ENCODE results near the gene C2CD4A.
"Not testable (repeated sequence)": the region's sequence is repeated elsewhere in the genome, so short reads cannot be mapped to it uniquely, and the experiment has no call there.

Gene C2CD4A, protein sequence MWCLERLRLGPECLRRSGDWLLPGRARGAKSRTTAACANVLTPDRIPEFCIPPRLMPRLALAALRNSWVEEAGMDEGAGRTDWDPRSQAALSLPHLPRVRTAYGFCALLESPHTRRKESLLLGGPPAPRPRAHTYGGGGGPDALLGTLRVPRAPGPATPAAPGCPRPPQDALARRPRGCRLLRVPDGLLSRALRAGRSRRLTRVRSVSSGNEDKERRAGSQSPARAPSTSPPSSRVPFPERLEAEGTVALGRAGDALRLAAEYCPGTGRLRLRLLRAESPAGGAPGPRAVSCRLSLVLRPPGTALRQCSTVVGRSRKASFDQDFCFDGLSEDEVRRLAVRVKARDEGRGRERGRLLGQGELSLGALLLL

DNA sequence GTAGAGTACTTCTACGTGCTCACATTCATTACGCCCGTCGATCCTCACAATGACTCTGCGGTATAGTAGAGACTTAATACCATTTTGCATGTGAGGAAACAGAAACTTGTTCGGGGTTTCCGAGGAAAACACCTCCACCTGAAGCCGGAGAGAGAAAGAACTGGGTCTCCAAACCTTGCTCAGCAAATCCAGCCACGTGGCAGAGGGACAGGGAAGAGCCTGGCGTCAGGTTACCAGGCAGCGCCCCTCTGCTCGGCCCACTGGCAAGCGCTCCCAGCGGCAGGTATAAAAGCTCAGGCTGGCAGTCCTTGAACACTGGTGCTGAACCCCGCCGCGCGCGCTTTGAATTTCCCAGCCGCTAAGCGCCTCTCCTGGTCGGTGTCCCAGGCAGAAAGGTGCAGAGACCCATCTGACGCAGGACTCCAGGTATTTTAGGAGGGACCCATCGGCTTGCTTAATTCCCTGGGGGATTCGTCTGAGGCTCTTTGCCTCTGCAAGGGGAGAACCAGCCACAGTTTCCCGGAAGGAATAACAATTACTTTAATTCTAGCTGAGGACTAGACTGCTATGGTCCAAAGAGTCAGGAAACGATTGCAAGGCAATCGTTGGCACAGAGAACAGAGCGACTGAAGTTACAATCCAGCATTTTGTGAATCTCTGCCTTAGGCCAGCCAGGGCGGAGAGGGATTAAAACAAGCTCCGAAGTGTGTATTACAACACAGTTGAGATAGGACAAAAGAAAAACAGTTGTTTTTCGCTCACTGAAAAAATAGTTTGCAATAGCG lies at the start of gene C2CD4A:
TSS of gene C2CD4A (plus strand) at position 315 of the 785 bp plus-strand sequence. CDS start 637 bp downstream, outside the sequence.
- H3K27ac ChIP-seq (ENCODE audit: low read depth, low read length) = no peak within 1 kb of the TSS

DNA sequence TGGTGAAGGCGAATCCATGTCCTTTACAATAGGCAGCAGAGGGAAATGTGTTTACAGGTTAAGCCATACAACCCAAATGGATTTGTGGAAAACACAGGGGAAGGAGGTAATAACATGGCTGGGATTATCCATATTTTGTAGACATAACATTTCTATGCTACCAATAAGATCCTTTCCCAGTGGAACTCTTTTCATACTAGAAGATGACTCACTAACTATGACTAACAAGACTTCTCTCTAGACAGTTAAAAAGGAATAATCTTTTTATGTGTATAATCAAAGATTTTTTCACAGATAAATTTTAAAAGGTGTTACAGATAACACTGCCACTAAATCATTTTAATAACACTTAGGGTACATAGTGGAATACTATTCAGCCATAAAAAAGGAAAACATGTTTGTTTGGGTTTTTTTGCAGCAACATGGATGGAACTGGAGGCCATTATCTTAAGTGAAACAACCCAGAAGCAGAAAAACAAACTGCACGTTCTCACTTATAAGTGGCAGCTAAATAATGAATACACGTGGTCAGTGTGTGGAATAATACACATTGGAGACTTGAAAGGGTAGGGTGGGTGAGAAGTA lies 46.1 kb upstream of the C2CD4A start:
- no peaks in the 10 kb centered on the region for H3K4me1 ChIP-seq (ENCODE audit: control insufficient read depth, insufficient read depth, low read length)
- H3K9ac ChIP-seq (ENCODE audit: low read length) = no peak overlapping the region
- H3K27ac ChIP-seq (ENCODE audit: low read depth, low read length) = no peak overlapping the region
- no peaks in the 10 kb centered on the region for H3K27me3 ChIP-seq (ENCODE audit: control insufficient read depth, insufficient read depth, low read length)
- no peak overlapping the region for H3K4me3 ChIP-seq (ENCODE audit: low read length)
- H3K36me3 ChIP-seq (ENCODE audit: control insufficient read depth, insufficient read depth, low read length) = peaks cover 4% of the 10 kb centered on the region

More for the DNA sequence above, at the start of gene C2CD4A:
- Histone ChIP-seq H3K27me3 (ENCODE audit: control insufficient read depth, insufficient read depth, low read length) (peaks cover 6% of the 10 kb centered on the region), H3K36me3 (ENCODE audit: control insufficient read depth, insufficient read depth, low read length) (no peaks in the 10 kb centered on the region), H3K4me3 (ENCODE audit: low read length) (peak within 1 kb of the TSS; percentile 62), H3K9ac (ENCODE audit: low read length) (no peak within 1 kb of the TSS), H3K4me1 (ENCODE audit: control insufficient read depth, insufficient read depth, low read length) (peaks cover 6% of the 10 kb centered on the region)

DNA sequence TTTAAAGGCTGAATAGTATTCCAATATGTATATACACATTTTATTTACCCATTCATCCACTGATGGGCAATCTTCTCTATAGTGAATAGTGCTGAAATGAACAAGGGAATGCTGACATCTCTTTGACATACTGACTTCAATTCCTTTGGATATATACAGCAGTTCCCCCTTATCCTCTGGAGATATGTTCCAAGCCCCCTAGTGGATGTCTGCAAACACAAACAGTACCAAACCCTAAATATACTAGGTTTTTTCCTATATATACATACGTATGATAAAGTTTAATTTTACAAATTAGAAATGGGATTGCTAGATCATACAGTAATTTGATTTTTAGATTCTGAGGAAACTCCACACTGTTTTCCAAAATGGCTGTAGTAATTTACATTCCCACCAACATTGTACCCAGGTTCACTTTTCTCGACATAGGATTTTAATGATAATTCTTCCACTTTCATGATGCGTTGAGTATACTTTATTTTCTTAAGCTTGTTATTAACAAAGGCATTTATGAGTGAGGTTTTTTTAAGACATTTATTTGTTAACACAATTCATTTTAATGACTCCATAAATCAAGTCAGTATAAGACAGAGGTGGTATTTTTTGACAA lies 44.7 kb upstream of the C2CD4A start:
- Histone ChIP-seq H3K27ac (ENCODE audit: low read depth, low read length) (no peak overlapping the region), H3K4me3 (ENCODE audit: low read length) (no peak overlapping the region), H3K4me1 (ENCODE audit: control insufficient read depth, insufficient read depth, low read length) (no peaks in the 10 kb centered on the region), H3K36me3 (ENCODE audit: control insufficient read depth, insufficient read depth, low read length) (peaks cover 4% of the 10 kb centered on the region), H3K27me3 (ENCODE audit: control insufficient read depth, insufficient read depth, low read length) (no peaks in the 10 kb centered on the region), H3K9ac (ENCODE audit: low read length) (no peak overlapping the region)

DNA sequence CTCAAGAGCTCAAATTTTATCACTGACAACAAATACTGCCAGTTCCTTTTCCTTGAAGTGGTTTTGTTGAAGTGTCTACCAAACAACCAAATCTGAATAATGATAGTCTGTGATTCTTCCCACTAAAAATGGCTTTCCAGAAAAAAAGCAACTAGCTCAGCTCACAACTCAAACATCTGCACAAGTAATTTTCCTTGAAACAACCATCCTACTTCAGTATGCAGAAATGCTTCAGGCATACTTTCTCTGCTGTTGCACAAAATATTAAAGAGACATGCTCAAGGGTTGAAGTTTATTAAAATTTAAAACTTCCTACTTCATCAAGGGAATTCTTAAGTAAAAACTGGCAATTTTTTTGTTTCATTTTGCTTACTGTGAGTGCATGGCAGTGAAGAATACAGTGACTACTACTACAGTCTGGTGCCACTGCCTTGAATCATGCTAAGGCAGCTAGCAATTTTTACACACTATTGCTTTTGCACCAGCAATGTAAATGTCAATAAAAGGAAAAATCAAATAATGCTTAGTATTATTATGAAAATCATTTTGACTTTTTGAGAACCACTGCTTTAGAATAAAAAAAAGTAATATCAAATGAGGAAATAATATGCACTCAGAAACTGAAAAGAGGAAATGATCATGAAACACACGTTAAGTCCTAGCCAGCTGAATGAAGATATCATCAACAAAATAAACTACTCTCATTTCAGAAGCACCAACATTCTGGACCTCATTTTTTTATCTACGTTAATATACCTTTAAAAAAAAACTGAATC lies 40.1 kb upstream of the C2CD4A start:
- H3K4me1 ChIP-seq (ENCODE audit: control insufficient read depth, insufficient read depth, low read length) = no peaks in the 10 kb centered on the region
- H3K9ac ChIP-seq (ENCODE audit: low read length) = no peak overlapping the region
- H3K27me3 ChIP-seq (ENCODE audit: control insufficient read depth, insufficient read depth, low read length) = no peaks in the 10 kb centered on the region
- H3K4me3 ChIP-seq (ENCODE audit: low read length) = no peak overlapping the region
- peaks cover 2% of the 10 kb centered on the region for H3K36me3 ChIP-seq (ENCODE audit: control insufficient read depth, insufficient read depth, low read length)
- H3K27ac ChIP-seq (ENCODE audit: low read depth, low read length) = no peak overlapping the region

DNA sequence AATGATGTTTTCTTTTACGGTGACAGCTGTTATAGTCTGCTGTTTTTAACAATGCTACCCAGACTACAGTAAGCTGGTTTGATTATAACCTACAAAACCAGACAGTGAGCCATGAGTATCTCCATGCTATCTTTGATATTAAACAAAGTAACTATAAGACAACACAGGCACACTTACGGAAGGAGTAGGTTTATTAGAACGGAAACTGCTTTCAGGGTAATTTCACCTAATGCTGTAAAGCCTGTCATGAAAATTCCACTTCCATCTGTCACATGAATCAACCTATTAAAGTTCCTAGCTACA lies 39.6 kb upstream of the C2CD4A start:
- Histone ChIP-seq H3K27ac (ENCODE audit: low read depth, low read length) (no peak overlapping the region), H3K27me3 (ENCODE audit: control insufficient read depth, insufficient read depth, low read length) (no peaks in the 10 kb centered on the region), H3K36me3 (ENCODE audit: control insufficient read depth, insufficient read depth, low read length) (peaks cover 2% of the 10 kb centered on the region), H3K4me3 (ENCODE audit: low read length) (no peak overlapping the region), H3K4me1 (ENCODE audit: control insufficient read depth, insufficient read depth, low read length) (no peaks in the 10 kb centered on the region), H3K9ac (ENCODE audit: low read length) (no peak overlapping the region)

DNA sequence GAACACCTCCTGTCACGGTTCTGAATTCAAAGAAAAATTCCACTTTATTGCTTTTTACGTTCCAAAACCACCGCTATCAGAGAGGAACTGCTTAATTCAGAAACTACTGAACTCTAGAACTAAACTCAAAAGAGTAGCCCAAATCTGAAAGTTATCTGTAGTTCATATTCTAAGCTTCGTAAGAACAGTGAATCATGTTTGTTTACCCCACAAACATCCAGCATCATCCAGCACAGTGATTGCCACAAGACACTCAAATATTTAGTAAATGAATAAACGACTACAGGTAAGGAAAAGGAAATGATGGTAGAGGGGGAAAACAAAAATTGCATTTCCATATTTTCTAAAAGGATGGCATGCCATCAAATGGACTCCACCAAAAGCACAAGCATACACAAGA lies 38.9 kb upstream of the C2CD4A start:
- Histone ChIP-seq H3K4me1 (ENCODE audit: control insufficient read depth, insufficient read depth, low read length) (no peaks in the 10 kb centered on the region), H3K4me3 (ENCODE audit: low read length) (no peak overlapping the region), H3K36me3 (ENCODE audit: control insufficient read depth, insufficient read depth, low read length) (peaks cover 2% of the 10 kb centered on the region), H3K27me3 (ENCODE audit: control insufficient read depth, insufficient read depth, low read length) (no peaks in the 10 kb centered on the region), H3K9ac (ENCODE audit: low read length) (no peak overlapping the region), H3K27ac (ENCODE audit: low read depth, low read length) (no peak overlapping the region)

DNA sequence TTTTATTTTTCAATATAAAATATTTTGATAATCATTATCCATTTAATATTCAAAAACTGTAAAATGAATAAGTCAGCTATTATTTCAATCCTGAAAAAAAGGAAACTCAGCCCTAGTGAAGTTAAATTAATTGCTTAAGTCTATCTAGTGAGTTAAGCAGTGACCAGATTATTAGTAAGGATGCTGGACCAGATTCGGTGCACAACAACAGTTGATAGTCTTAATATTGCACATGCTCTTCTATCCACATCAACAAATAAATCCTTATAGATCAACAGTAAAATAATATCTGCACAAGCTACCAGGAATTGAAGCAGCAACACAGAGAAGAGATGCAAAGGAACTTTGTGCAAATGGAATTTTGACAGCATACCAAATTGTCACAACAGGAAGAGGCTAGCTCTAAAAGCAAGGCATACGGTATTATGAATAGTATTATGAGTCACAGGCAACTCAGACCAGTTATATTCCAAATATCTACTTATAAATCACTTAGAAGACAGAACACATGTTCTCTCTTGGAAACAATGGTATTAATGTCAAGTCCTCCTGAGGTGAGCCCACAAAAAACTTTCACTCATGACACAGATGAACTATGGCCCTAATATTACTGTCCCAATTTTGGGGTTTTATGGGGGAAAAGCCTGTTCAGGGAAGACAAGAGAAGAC lies 31.4 kb upstream of the C2CD4A start:
- no peaks in the 10 kb centered on the region for H3K4me1 ChIP-seq (ENCODE audit: control insufficient read depth, insufficient read depth, low read length)
- H3K27ac ChIP-seq (ENCODE audit: low read depth, low read length) = no peak overlapping the region
- no peak overlapping the region for H3K4me3 ChIP-seq (ENCODE audit: low read length)
- no peaks in the 10 kb centered on the region for H3K27me3 ChIP-seq (ENCODE audit: control insufficient read depth, insufficient read depth, low read length)
- H3K36me3 ChIP-seq (ENCODE audit: control insufficient read depth, insufficient read depth, low read length) = no peaks in the 10 kb centered on the region
- no peak overlapping the region for H3K9ac ChIP-seq (ENCODE audit: low read length)

DNA sequence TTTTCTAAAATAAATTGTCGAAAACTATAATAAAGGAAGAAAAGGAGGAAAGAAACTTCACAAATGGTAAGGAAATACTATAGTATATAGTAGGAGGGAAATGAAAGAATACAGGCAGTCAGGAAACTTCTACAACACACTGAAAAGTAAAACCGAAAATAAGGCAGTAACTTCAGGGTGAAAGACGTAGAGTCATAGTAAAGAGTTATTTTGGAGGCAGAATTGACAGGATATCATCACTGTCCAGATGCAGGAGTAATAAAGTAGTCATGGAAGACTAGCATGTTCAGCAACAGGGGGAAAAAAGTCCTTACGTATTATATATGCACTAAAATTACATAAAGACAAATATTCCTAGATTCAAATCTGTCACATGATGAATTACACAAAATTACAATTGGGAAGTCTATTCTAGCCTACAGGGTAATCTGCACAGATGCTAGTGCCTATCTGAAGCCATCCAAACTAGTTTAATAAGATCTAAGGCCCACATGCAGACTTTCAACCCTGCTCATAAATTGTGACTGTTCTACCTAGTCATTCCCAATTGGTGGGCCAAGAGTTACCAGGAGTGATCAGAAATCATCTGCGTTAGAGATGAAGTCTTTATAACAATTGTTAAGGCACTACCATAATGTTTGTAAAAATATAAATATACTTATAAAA lies 20.6 kb upstream of the C2CD4A start:
- no peaks in the 10 kb centered on the region for H3K4me1 ChIP-seq (ENCODE audit: control insufficient read depth, insufficient read depth, low read length)
- no peaks in the 10 kb centered on the region for H3K27me3 ChIP-seq (ENCODE audit: control insufficient read depth, insufficient read depth, low read length)
- no peak overlapping the region for H3K27ac ChIP-seq (ENCODE audit: low read depth, low read length)
- no peak overlapping the region for H3K9ac ChIP-seq (ENCODE audit: low read length)
- H3K4me3 ChIP-seq (ENCODE audit: low read length) = no peak overlapping the region
- no peaks in the 10 kb centered on the region for H3K36me3 ChIP-seq (ENCODE audit: control insufficient read depth, insufficient read depth, low read length)

DNA sequence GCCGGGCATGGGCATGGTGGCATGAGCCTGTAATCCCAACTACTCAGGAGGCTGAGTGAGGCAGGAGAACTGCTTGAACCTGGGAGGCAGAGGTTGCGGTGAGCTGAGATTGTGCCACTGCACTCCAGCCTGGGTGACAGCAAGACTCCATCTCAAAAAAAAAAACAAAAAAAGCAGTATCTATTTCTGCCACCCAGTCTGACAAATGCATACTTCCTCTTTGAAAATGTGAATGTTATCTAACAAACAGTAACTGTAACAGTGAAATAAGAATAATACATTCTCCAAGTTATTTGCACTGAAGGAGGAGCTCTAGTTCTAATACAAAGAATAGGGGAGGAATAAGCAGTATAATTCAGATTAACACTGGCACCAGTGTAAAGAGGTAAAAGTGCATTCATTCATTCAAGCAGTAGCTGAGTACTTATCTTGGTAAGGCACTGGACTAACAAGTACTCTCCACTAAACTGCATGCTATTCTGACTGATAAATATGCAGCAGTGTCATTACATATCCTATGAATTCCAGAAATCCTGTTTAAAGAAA lies 19.4 kb upstream of the C2CD4A start:
- Histone ChIP-seq H3K4me3 (ENCODE audit: low read length) (no peak overlapping the region), H3K27ac (ENCODE audit: low read depth, low read length) (no peak overlapping the region), H3K9ac (ENCODE audit: low read length) (no peak overlapping the region), H3K36me3 (ENCODE audit: control insufficient read depth, insufficient read depth, low read length) (no peaks in the 10 kb centered on the region), H3K27me3 (ENCODE audit: control insufficient read depth, insufficient read depth, low read length) (no peaks in the 10 kb centered on the region), H3K4me1 (ENCODE audit: control insufficient read depth, insufficient read depth, low read length) (no peaks in the 10 kb centered on the region)

DNA sequence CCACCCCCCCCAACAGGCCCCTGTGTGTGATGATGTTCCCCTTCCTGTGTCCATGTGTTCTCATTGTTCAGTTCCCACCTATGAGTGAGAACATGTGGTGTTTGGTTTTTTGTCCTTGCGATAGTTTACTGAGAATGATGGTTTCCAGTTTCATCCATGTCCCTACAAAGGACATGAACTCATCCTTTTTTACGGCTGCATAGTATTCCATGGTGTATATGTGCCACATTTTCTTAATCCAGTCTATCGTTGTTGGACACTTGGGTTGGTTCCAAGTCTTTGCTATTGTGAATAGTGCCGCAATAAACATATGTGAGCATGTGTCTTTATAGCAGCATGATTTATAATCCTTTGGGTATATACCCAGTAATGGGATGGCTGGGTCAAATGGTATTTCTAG lies 18.5 kb upstream of the C2CD4A start:
- not testable (repeated sequence) for H3K36me3 ChIP-seq (ENCODE audit: control insufficient read depth, insufficient read depth, low read length); H3K4me3 ChIP-seq (ENCODE audit: low read length); H3K27me3 ChIP-seq (ENCODE audit: control insufficient read depth, insufficient read depth, low read length); H3K9ac ChIP-seq (ENCODE audit: low read length); H3K4me1 ChIP-seq (ENCODE audit: control insufficient read depth, insufficient read depth, low read length); H3K27ac ChIP-seq (ENCODE audit: low read depth, low read length)

DNA sequence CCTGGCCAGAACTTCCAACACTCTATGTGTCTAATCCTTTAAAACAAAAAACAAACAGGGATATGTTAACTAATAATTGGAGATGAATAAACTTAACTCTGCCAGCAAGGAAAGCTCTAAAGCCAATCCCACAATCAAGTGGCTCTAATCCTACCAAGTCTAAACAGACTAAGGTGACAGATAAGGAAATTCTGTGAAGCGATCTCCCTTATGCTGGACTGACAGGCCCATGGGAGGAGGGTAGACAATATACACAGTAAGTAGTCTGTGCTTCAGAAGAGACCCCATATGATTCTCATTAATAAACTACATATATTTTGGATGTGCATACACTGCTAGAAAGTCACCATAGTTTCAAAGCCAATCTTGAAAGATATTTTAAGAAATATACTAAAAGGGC lies 16.7 kb upstream of the C2CD4A start:
- Histone ChIP-seq H3K4me1 (ENCODE audit: control insufficient read depth, insufficient read depth, low read length) (peaks cover 3% of the 10 kb centered on the region), H3K27ac (ENCODE audit: low read depth, low read length) (no peak overlapping the region), H3K4me3 (ENCODE audit: low read length) (no peak overlapping the region)

More for the DNA sequence above, 16.7 kb upstream of the C2CD4A start:
- Histone ChIP-seq H3K27me3 (ENCODE audit: control insufficient read depth, insufficient read depth, low read length) (no peaks in the 10 kb centered on the region), H3K36me3 (ENCODE audit: control insufficient read depth, insufficient read depth, low read length) (no peaks in the 10 kb centered on the region), H3K9ac (ENCODE audit: low read length) (no peak overlapping the region)
